Activated T-helper 1 cell treated with anti-CD3 and anti-CD28 coated beads, Interleukin-12 subunit alpha, Interleukin-12 subunit beta, Interleukin-2, Interleukin-4 antibody, amounts not matched to agents 30 ng/mL and 10 ng/mL and 1 ng/mL, durations not matched to agents 14 hours and 24 hours and 36 hours (primary cell): ENCODE measurements around the gene IMMP2L. TPM values are rescaled to one million over a fixed set of nuclear protein-coding genes. Genes with fewer than 3 reads are reported as not detected.
"Not testable (repeated sequence)": the region's sequence is repeated elsewhere in the genome, so short reads cannot be mapped to it uniquely, and the experiment has no call there.

ENCODE experiments used
- DNase-seq: peaks from one replicate; pipeline ENCODE4 v3.0.0; 2021; ENCODE audit warnings: low spot score
- H3K27ac Mint-ChIP-seq: one replicate; pipeline ENCODE4 v1.8.0; 2021; ENCODE audit warnings: mild to moderate bottlenecking, mixed read lengths
- H3K27me3 Mint-ChIP-seq: one replicate; pipeline ENCODE4 v1.8.0; 2022; ENCODE audit warnings: mild to moderate bottlenecking, moderate library complexity, mixed read lengths; ENCODE audit not compliant: insufficient read depth
- H3K36me3 Mint-ChIP-seq: one replicate; pipeline ENCODE4 v1.8.0; 2021; ENCODE audit warnings: low read depth, mixed read lengths
- H3K4me1 Mint-ChIP-seq: one replicate; pipeline ENCODE4 v1.8.0; 2021; ENCODE audit warnings: low read depth, mixed read lengths
- H3K4me3 Mint-ChIP-seq: one replicate; pipeline ENCODE4 v1.8.0; 2021; ENCODE audit warnings: mild to moderate bottlenecking, moderate library complexity, mixed read lengths
- H3K9me3 Mint-ChIP-seq: one replicate; pipeline ENCODE4 v1.8.0; 2021; ENCODE audit warnings: mixed read lengths
- intact Hi-C: fragments of 100-400 bp; cut with micrococcal nuclease; formaldehyde crosslinking; loops from one replicate; pipeline ENCODE4 v1.15.1; 2024
- total RNA-seq: library from RNA; stranded (reverse); gene quantifications from 2 replicates; pipeline ENCODE4 v1.2.3, GENCODE V29; 2022

IMMP2L gene
- total RNA-seq, 1 donor from 2014 or later, result 11.3 TPM

- H3K9me3 Mint-ChIP-seq, result peaks cover 24% of the 10 kb centered on the region
- H3K4me3 Mint-ChIP-seq, H3K36me3 Mint-ChIP-seq, H3K27me3 Mint-ChIP-seq, H3K4me1 Mint-ChIP-seq, intact Hi-C loops, H3K27ac Mint-ChIP-seq, DNase-seq: not testable (repeated sequence)
These were observed 625.6 kb downstream of the IMMP2L start for GRCh38 chr7:110936665-110937064.

DNA sequence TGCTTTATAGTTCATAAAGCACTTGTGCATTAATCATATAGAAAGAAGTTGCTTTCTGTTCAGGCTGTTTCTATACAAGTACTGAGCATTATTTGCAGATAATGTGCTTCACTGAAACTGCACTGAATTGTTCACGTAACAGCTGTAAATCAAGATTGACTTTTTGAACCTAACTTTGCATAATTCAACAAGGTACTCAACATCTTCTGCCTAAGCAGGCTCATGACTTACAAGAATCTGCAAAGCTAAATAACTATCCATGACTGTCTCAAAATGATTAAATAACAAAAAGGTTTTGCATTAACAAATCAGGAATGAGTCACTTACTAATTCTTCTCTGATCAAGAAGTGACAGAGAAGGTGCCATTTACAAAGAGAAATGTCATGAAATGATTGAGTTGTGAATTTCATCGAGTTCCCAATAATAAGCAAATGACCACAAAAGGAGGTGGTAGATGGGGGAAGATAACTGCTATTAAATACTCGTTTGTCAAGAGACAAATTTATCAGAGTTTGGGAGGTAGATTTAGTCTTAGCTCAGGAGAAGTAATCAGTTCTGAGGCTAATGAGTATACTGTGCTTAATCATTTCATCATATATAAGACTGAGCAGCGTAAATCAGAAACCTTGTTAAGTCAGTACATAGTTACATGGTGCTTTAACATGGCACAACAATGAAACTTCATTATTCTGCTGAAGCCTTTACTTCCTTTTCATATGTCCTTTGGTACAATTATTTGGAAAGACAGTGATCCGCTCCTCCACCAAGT lies 632.6 kb downstream of the IMMP2L start:
- Mint-ChIP-seq H3K4me1 (peaks cover 7% of the 10 kb centered on the region), H3K27ac (no peak overlapping the region), H3K4me3 (no peak overlapping the region), H3K36me3 (no peaks in the 10 kb centered on the region), H3K27me3 (no peaks in the 10 kb centered on the region), H3K9me3 (peaks cover 13% of the 10 kb centered on the region)
- no peak for DNase-seq
- intact Hi-C loops, result loop anchor here (2.0 kb wide), 1 partner anchor 13 kb away; no protein-coding TSS in a partner anchor

- intact Hi-C loops, result no loop called here
- Mint-ChIP-seq H3K36me3 (peaks cover 2% of the 10 kb centered on the region), H3K4me3 (no peak overlapping the region), H3K27ac (no peak overlapping the region), H3K27me3 (no peaks in the 10 kb centered on the region), H3K9me3 (peaks cover 5% of the 10 kb centered on the region), H3K4me1 (peaks cover 11% of the 10 kb centered on the region)
- no peak for DNase-seq
These were observed 639.4 kb downstream of the IMMP2L start for GRCh38 chr7:110922906-110923305.

GRCh38 chr7:110921595-110922151 lies 640.6 kb downstream of the IMMP2L start:
- DNase-seq, result no peak
- intact Hi-C loops, result no loop called here
- Mint-ChIP-seq H3K4me1 (peaks cover 11% of the 10 kb centered on the region), H3K36me3 (peaks cover 2% of the 10 kb centered on the region), H3K27ac (no peak overlapping the region), H3K27me3 (no peaks in the 10 kb centered on the region), H3K9me3 (peaks cover 5% of the 10 kb centered on the region), H3K4me3 (no peak overlapping the region)

GRCh38 chr7:110918949-110919548 lies 643.2 kb downstream of the IMMP2L start:
- intact Hi-C loops, result no loop called here
- peaks cover 11% of the 10 kb centered on the region for H3K4me1 Mint-ChIP-seq
- no peak overlapping the region for H3K27ac Mint-ChIP-seq
- no peak for DNase-seq
- no peak overlapping the region for H3K4me3 Mint-ChIP-seq
- H3K36me3 Mint-ChIP-seq, result peaks cover 2% of the 10 kb centered on the region
- H3K27me3 Mint-ChIP-seq, result no peaks in the 10 kb centered on the region
- H3K9me3 Mint-ChIP-seq, result peaks cover 16% of the 10 kb centered on the region

DNA sequence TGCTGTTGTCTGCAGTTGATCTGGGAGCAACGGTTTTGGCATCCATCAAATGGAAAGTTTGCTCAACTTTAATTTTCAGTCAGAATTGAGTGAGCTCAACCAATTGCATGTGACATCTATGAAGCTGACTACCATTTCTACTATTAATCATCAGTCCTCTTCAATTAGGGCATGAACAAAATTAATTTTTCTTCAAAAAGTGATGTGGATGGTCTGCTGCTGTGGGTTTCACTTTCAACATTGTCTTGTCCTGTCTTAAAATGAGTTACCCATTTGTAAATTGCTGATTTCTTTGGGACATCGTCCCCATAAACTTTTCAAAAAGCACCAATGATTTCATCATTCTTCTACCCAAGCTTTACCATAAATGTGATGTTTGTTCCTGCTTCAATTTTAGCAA lies 648.0 kb downstream of the IMMP2L start:
- intact Hi-C loops, result no loop called here
- peaks cover 20% of the 10 kb centered on the region for H3K9me3 Mint-ChIP-seq
- H3K27ac Mint-ChIP-seq, result no peak overlapping the region
- peaks cover 2% of the 10 kb centered on the region for H3K36me3 Mint-ChIP-seq
- peaks cover 12% of the 10 kb centered on the region for H3K4me1 Mint-ChIP-seq
- H3K27me3 Mint-ChIP-seq, result no peaks in the 10 kb centered on the region
- H3K4me3 Mint-ChIP-seq, result no peak overlapping the region
- DNase-seq, result no peak

DNA sequence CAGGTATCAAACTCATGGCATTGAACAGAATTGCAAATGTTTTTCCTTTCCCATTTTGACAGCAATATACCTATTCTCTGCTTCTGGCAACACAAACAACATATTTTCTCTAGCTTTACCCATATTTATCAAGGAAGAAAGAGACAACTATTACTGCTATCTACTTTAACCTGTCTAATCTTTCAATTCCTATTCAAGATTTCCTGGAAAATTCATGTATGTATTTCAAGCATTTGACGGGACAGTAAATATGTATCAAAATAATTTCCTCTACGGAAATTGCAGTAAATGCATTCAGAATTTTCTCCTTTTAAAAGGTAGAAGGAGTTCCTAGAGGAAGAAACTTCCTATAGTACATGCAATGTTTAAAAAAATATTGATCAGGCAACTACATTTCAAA lies 650.7 kb downstream of the IMMP2L start:
- Mint-ChIP-seq H3K9me3 (peaks cover 29% of the 10 kb centered on the region), H3K27me3 (no peaks in the 10 kb centered on the region), H3K27ac (no peak overlapping the region), H3K36me3 (peaks cover 5% of the 10 kb centered on the region), H3K4me1 (peaks cover 7% of the 10 kb centered on the region), H3K4me3 (no peak overlapping the region)
- DNase-seq, result no peak
- intact Hi-C loops, result no loop called here

GRCh38 chr7:110909117-110909516 lies 653.2 kb downstream of the IMMP2L start:
- intact Hi-C loops, result loop anchor here (5.0 kb wide), 3 partner anchors 68 to 173 kb away; no protein-coding TSS in a partner anchor
- Mint-ChIP-seq H3K36me3 (peaks cover 7% of the 10 kb centered on the region), H3K27me3 (no peaks in the 10 kb centered on the region), H3K4me1 (peaks cover 31% of the 10 kb centered on the region), H3K27ac (no peak overlapping the region), H3K4me3 (no peak overlapping the region), H3K9me3 (peaks cover 25% of the 10 kb centered on the region)
- DNase-seq, result no peak

GRCh38 chr7:110905773-110906566 lies 656.3 kb downstream of the IMMP2L start:
- H3K4me1 Mint-ChIP-seq, result peaks cover 35% of the 10 kb centered on the region
- intact Hi-C loops, result loop anchor here (2.0 to 5.0 kb wide), 4 partner anchors 71 to 176 kb away; no protein-coding TSS in a partner anchor
- DNase-seq, result no peak
- H3K36me3 Mint-ChIP-seq, result peaks cover 15% of the 10 kb centered on the region
- peak overlapping the region; percentile 24 for H3K27ac Mint-ChIP-seq
- peaks cover 33% of the 10 kb centered on the region for H3K9me3 Mint-ChIP-seq
- no peaks in the 10 kb centered on the region for H3K27me3 Mint-ChIP-seq
- H3K4me3 Mint-ChIP-seq, result peak overlapping the region; percentile 56

GRCh38 chr7:110898516-110898915 lies 663.8 kb downstream of the IMMP2L start:
- H3K9me3 Mint-ChIP-seq, result peaks cover 31% of the 10 kb centered on the region
- no peaks in the 10 kb centered on the region for H3K27me3 Mint-ChIP-seq
- intact Hi-C loops, result no loop called here
- H3K27ac Mint-ChIP-seq, result no peak overlapping the region
- no peaks in the 10 kb centered on the region for H3K4me1 Mint-ChIP-seq
- H3K36me3 Mint-ChIP-seq, result peaks cover 17% of the 10 kb centered on the region
- H3K4me3 Mint-ChIP-seq, result no peak overlapping the region
- DNase-seq, result no peak

- DNase-seq, result no peak
- no peak overlapping the region for H3K27ac Mint-ChIP-seq
- no peaks in the 10 kb centered on the region for H3K27me3 Mint-ChIP-seq
- H3K4me1 Mint-ChIP-seq, result no peaks in the 10 kb centered on the region
- peaks cover 14% of the 10 kb centered on the region for H3K36me3 Mint-ChIP-seq
- intact Hi-C loops, result no loop called here
- no peak overlapping the region for H3K4me3 Mint-ChIP-seq
- H3K9me3 Mint-ChIP-seq, result peaks cover 26% of the 10 kb centered on the region
These were observed 664.8 kb downstream of the IMMP2L start for GRCh38 chr7:110897538-110897937.

DNA sequence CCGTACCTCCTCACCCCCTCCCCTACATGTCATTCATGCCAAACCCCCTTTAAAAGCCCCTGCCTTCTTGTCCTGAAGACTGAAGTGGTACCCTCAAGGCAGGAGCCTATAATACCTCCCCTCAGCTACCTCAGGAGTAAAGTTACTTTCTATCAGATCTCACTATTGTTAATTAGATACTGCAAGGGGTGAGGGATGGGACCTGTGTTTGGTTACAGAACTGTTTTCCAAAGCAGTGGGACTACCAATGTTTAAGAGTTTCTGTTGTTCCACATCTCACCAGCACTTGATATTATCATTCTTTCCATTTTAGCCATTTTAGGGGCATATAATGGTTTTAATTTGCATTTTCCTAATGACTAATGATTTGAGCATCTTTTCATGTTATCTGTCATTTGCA lies 668.2 kb downstream of the IMMP2L start:
- no peaks in the 10 kb centered on the region for H3K27me3 Mint-ChIP-seq
- H3K27ac Mint-ChIP-seq, result peak overlapping the region; percentile 21
- intact Hi-C loops, result loop anchor here (5.0 kb wide), 1 partner anchor 198 kb away; the partner anchor contains the start of gene LRRN3
- H3K9me3 Mint-ChIP-seq, result peaks cover 19% of the 10 kb centered on the region
- peaks cover 12% of the 10 kb centered on the region for H3K36me3 Mint-ChIP-seq
- H3K4me3 Mint-ChIP-seq, result no peak overlapping the region
- DNase-seq, result no peak
- peaks cover 10% of the 10 kb centered on the region for H3K4me1 Mint-ChIP-seq
